GM13976 (cell line): ENCODE data around the gene HMGN1.
"Not testable (repeated sequence)": the region's sequence is repeated elsewhere in the genome, so short reads cannot be mapped to it uniquely, and the experiment has no call there.

Experiments
- DNase-seq: peaks from one replicate; pipeline ENCODE4 v3.0.0; 2012; ENCODE audit warnings: low spot score
- in situ Hi-C: fragments of 300-500 bp; cut with MboI; formaldehyde crosslinking; loops from one replicate; pipeline ENCODE4 v1.12.0; 2022; ENCODE audit warnings: low sequenced_read_pairs, mixed read lengths, inconsistent platforms; ENCODE audit not compliant: unreplicated experiment
- TF ChIP-seq, protein P1 (sequence below): IDR thresholded peaks from 2 replicates; pipeline ENCODE4 v1.5.1; 2012; ENCODE audit warnings: borderline replicate concordance, mild to moderate bottlenecking; ENCODE audit not compliant: insufficient read depth; ENCODE audit errors: extremely low read depth, missing control alignments, control extremely low read depth

Gene HMGN1

DNA sequence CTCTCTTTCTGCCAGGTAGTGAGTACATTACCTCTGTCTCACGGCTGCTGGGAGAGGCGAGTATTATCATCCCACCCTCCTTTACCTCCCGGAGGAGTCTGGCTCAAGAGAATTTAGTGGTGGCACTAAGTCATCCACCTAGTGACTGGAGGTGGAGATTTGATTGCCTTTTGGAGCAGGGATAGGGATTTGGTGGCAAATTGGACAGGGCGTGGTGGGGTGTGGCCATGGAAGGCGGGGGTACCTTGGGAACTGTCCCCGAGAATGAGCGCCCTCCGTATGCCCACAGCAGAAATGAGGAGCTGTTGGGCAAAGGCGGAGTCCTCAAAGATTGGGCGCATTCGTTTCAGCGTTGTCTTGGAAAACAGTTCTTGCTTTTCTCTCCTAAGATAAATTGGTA, 32.1 kb upstream of the HMGN1 start:
- in situ Hi-C loops = loop anchor here (25.0 kb wide), 1 partner anchor 194 kb away; the partner anchor contains the start of gene PSMG1
- DNase-seq = no peak
- TF ChIP-seq, protein P1, sequence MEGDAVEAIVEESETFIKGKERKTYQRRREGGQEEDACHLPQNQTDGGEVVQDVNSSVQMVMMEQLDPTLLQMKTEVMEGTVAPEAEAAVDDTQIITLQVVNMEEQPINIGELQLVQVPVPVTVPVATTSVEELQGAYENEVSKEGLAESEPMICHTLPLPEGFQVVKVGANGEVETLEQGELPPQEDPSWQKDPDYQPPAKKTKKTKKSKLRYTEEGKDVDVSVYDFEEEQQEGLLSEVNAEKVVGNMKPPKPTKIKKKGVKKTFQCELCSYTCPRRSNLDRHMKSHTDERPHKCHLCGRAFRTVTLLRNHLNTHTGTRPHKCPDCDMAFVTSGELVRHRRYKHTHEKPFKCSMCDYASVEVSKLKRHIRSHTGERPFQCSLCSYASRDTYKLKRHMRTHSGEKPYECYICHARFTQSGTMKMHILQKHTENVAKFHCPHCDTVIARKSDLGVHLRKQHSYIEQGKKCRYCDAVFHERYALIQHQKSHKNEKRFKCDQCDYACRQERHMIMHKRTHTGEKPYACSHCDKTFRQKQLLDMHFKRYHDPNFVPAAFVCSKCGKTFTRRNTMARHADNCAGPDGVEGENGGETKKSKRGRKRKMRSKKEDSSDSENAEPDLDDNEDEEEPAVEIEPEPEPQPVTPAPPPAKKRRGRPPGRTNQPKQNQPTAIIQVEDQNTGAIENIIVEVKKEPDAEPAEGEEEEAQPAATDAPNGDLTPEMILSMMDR = no peak

DNA sequence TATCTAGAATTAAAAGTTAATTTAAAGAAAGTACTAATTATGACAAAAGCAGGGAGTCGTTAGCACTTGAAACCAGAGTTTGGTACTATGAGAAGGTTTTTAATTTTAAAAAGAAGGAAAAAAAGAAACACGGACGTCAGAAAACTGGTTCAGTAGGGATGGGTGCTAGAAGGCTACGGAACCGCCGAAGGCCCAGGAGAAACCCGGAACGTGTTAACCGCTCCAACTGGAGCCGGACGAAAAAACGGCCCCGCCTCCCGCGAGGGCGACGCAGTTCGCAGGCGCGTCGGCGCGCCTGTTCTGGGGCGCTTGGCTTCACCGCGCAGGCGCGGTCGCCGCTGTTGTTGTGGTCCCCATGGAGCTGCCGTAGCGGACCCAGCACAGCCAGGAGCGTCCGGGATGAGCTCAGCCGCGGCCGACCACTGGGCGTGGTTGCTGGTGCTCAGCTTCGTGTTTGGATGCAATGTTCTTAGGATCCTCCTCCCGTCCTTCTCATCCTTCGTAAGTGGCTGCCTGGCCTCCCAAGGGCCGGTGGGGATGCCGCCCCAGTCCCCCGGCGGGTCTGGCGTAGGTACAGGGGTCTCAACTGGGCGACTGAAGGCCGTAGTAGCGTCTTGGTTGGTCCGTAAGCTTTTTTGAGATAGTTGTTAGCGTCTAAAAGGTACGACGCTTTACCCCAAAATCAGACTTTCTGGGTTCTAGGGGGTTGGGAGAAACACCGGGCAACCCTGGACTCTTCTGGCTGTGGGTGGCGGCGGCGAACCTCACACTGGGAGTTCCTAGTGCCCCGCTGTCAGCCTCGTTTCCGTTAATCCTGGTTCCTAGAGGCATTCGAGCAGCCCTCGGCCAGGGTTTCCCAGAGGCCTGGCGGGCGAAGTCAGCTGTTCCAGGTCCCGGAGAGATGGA, 31.4 kb upstream of the HMGN1 start:
- in situ Hi-C loops = loop anchor here (25.0 kb wide), 1 partner anchor 193 kb away; the partner anchor contains the start of gene PSMG1
- TF ChIP-seq, protein P1 = no peak
- peak; percentile 95 for DNase-seq

DNA sequence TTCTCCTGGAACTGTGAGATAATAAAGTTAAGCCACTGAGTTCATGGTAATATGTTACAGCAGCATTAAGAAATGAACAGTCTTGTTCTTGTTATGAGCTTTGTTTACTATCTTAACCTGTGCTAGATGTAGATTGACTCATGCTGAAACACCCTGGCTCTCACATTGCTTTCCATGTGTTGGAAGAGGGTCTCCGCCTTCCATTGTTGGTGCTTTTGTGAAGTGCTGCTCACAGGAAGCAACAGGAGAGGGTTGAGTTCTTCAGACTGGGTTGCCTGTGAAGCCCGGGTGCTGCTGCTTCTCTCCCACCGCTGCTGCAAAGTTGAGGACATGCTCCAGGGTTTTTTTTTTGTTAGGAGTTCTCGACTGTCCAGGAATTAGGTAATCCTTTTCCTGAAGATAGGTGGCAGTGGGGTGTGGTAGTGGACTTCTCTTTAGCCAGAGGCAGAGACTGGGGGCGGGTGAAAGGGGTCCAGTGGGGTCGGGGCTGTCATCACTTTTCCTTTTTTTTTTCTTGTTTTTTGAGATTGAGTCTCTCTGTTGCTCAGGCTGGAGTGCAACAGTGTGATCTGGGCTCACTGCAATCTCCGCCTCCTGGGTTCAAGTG, 28.7 kb upstream of the HMGN1 start:
- DNase-seq = peak; percentile 5
- in situ Hi-C loops = loop anchor here (25.0 kb wide), 1 partner anchor 190 kb away; the partner anchor contains the start of gene PSMG1
- TF ChIP-seq, protein P1 = no peak

DNA sequence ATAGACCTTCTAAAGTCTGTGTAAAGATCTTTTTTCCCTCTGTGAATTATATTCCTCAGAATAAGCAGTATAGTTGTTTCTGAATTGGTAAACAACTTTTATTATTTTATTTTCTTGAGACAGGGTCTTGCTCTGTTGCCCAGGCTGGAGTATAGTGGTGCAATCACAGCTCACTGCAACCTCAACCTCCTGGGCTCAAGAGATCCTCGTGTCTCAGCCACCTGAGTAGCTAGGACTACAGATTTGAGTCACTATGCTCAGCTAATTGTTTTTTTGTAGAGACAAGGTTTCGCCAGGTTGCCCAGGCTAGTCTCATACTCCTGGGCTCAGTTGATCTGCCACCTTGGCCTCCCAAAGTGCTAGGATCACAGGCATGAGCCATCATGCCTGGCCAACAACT, 26.6 kb upstream of the HMGN1 start:
- in situ Hi-C loops = loop anchor here (25.0 kb wide), 1 partner anchor 188 kb away; the partner anchor contains the start of gene PSMG1
- TF ChIP-seq, protein P1 = no peak

DNA sequence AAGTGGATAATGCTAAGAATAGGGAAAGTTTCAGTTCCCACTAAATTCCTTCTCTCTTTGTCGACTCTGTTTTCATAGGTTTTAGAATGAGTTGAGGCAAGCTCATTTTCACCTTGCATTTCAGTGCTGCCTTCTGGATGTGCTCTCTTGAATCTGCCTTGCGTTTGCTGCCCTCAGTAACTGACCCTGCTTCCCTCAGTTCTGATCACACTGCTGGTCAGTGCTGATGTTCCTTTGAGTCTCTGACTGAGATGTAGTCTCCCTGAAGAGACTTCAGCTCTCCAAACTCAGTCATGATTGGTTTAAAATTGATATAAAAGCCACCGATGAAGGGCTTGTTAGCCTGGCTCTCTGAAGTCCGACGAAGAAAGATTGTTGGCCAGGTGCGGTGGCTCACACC, 25.2 kb upstream of the HMGN1 start:
- TF ChIP-seq, protein P1 = no peak
- in situ Hi-C loops = no loop called here
- DNase-seq = peak; percentile 4

More for the DNA sequence above, 26.6 kb upstream of the HMGN1 start:
- DNase-seq = no peak

DNA sequence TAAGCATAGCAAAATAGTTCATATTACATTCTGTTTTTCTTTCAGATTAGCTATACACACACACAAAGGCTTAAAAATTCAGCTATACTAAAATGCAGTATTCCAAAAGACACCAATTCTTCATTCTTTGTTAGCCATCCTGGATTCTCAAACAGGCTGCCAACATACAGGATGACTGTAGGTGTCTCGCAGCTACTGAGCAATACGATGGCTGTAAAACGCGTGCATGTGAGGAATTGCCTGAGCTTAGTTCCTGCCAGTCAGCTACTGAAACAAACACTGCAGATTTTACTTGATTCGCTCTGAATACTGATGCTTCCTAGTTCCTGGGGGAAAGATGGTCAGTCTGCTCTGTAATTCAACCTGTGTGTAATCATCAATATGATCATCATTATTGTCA, 24.7 kb upstream of the HMGN1 start:
- in situ Hi-C loops = no loop called here
- peak; percentile 23 for DNase-seq

DNA sequence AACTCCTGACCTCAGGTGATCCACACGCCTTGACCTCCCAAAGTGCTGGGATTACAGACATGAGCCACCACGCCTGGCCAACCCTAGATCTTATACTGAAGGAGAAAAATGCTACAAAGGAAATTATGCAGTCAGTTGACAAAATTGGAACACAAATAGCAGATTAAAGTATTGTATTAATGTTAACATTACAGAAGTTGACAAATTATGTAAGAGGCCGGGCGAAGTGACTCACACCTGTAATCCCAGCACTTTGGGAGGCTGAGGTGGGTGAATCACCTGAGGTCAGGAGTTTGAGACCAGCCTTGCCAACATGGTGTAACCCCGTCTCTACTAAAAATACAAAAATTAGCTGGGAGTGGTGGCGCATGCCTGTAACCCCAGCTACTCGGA, 21.0 kb upstream of the HMGN1 start:
- DNase-seq, in situ Hi-C loops: not testable (repeated sequence)

More for the DNA sequence above, 24.7 kb upstream of the HMGN1 start:
- TF ChIP-seq, protein P1 = no peak
